UCSD-AML1 (cell line): ENCODE measurements around the gene BICD2.
A peak's percentile ranks its signal among the peaks of the same experiment; 100 is the strongest.

ENCODE experiments used
- DNase-seq: peaks from one replicate; lab custom pipeline; 2025; ENCODE audit not compliant: unreplicated experiment; lab: John Stamatoyannopoulos, UW

BICD2 gene

DNA sequence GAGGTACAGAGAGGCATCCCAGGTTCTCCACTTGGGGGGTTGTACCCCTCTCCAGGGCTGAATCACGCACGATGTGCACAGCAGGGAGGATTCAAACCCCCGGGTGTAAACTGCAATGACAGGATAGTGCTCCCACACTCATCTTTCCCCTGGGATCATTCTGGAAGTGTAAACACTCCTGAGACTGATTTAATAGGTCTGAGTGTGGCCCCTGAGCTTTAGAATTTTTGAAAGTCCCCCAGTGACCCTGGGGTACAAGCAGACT, 16.5 kb downstream of the BICD2 start:
- DNase-seq: no peak

DNA sequence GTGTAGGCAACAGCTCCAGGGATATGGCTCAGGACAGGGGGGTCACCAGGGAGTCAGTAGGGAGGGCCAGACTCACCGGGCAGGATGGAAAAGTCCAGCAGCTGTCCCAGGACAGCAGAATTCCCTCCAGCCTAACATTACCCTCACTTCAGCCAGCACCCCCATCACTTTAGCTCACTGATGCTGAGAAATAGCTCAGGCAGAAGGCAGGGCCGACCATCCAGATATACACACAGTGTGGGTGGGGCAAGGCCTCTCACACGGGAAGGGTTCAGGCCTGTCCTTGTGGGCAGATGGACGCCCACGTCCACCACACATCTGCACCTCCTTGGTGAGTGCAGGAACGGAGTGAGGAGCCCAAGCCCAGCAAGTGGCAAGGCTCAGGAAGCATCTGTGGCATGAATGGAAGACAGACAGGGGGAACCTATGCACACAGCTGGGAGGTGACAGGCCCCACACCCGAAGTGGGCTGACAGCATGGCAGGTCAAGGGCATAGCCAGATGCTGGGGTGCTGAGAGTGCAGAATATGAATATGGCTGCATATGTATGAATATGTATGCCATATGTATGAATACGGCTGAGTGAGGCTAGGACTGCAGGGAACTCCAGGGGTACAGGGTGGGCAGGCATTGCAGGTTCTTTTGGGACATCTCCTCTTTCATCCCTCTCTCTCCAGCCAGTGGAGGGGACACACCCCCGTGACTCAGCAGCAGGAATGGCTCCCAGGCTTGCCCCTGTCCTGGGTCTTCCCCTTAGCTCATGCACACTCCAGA, 17.0 kb downstream of the BICD2 start:
- peak; percentile 33 for DNase-seq

DNA sequence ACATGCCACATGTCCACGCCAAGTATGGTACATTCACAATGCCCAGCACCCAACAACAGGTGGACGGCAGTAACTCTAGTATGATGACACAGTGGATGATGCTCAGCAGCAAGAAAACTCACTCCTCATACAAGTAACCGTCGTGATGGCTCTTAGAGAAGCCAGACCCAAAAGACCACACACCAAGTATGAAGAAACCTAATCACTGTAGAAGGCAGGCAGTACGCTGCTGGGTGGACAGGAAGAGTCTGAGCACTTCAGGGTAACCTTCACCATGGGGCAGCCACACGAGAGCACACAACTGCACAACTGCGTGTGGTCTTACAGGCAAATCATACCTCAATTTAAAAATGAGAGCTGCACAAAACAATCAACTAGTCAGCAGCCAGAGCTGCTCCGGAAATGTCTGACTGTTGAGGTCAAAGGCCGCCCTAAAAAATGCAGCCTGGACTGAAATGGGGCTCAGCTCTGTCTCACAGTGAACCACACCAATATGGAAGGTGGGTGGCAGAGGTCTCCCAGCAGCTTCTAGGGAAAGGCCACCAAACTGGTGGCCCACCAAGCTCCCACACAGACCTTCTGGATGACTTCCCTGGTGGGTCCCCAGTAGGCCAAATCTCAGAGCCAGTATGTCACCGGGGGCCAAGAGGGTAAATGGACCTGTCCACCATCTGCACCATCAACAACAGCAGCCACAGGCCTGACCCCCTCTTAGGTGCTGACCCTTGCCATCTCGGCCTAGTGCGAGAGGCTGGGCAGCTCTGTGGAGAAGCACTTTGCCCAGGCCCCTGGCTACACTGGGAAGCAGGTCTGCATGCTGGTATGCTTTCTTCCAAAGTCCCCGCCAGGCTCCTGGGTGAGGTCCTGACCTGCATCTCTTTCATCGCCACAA, 17.8 kb downstream of the BICD2 start:
- no peak for DNase-seq

DNA sequence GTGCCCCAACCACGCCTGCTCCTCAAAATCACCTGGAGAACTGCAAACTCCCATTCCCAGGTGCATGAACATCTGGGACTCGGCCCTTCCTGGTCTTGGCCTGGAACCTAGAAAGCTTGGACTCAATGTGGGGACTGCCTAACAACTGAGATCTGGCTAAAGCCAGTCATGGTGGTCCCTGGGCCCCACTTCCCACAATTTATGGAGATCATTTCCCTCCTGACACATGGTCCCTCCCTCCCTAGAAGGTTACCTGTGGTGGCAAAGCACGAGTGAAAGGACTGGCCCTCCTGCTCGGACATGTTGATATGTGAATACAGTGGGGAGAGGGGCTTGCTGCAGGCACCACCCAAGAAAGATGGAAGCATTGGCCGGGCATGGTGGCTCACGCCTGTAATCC, 18.8 kb downstream of the BICD2 start:
- DNase-seq: no peak

DNA sequence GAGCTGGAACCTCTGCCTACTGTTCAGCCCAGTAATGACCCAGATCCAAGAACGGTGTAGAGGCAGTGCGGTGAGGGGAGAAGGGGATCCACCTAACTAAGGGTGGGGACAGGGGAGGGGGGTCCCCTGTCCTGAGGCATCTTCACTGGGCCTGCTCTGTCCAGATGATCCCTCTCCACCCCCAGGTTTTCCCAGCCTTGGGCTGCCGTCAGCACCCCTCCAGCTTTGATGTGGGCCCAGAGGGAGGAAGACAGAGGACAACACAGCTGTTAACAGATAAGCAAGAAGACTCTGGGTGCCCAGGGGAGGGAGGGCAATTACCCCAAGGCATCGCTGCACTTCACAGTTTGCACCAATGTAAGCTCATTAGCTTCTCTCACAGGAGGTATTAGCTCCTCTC, 19.3 kb downstream of the BICD2 start:
- DNase-seq: no peak

DNA sequence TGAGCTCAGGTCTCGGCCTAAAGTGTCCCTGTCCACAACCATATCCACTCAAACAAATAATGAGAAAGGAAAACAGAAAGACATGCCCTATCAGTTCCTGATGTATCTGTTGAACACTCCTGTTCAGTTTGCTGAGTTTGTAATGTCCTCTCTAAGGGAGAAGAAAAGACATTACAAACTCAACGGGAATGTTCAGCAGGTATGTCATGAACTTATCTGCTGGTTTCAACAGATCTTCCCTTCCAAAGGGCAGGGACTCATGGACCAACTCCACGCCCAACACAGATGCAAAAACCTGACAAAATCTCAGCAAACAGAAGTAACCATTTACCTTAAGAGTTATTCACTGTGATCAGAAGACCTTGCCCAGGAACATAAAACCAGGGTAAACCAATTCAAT, 23.7 kb downstream of the BICD2 start:
- no peak for DNase-seq

DNA sequence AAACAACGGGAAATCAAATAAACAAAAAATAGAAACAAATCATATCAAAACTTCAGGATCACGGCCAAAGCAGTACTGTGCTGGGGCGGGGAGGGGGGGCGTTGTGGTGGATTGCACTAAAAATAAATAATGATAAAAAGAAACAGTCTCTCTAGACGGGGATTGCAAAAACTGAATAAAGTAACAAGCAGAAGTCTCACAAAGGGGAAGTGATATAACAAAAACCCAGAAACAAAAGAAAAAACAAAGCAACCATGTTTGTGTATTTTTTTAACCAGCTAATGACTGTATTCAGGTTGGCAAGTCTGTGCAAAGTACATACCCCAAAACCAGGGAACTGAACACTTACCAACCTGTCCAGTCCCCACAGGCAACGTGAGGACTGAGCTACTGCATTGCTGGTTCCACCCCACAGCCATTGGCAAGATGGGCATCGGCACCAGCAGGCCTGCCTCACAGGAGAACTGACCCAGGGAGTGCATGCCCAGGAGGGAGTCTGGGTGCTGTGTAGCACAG, 24.1 kb downstream of the BICD2 start:
- peak; percentile 30 for DNase-seq

DNA sequence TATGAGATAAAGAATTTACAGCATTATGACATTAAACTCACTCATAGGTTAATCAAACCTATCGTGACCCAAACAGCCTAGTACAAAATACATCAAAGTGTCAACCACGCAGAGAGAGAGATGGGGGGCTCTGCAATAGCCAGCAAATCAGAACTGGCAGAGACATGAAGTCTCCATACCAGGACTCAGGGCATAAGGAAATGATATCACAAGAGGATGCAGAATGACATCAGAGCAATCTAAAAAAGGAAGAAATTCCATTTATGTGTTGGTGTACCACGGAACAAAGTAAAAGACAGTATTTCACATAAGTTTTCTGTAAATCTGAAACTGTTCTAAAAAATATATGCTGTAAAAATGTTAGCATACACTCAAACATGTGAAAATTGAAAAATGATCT, 24.6 kb downstream of the BICD2 start:
- DNase-seq: no peak

DNA sequence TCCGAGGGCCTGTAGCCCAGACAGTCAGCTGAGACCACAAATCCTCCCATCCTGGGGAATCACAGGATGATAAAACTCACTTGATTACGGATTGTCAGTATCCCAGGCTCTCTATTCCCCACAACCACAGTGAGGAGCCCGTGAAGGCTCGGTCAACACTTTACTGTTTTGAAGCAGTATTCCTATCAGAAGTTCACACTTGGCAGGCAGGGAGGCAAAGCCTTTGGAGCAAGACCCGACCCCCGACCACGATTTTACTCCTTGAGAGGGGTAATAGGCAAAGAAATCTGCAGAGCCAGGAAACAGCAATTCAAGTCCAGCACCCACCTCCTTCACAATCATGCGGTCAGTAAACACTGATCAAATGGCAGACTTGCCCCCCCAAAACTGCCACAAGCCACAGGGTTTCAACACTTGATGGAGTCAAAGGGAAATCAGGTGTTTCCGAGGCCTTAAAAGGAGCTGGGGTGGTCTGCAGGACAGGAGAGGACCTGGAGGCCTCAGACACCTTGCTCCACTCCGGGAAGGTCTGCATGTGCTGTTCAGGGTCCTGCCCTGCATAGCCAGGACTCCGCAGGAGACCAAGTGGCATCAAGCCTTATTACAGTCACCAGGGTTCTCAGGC, 25.2 kb downstream of the BICD2 start:
- no peak for DNase-seq

DNA sequence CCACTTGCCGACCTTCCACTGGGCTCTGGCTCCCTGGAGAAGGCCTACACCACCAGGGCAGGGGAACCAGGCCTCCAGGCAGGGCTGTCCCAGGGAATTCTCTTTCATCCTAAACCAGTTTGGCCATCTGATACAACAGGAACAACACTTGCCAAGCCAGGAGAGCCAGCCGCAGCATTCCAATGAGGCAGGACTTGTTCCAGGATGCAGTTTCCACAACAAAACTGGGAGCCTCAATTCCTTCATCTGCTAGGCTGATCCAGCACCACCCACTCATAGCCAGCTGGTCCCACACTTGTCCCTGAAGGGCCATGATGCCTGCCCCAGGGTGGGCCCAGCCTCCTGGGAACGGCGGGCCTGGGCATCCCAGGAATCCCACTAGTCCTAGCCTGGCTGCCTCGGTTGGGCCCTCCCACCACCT, 26.0 kb downstream of the BICD2 start:
- no peak for DNase-seq

DNA sequence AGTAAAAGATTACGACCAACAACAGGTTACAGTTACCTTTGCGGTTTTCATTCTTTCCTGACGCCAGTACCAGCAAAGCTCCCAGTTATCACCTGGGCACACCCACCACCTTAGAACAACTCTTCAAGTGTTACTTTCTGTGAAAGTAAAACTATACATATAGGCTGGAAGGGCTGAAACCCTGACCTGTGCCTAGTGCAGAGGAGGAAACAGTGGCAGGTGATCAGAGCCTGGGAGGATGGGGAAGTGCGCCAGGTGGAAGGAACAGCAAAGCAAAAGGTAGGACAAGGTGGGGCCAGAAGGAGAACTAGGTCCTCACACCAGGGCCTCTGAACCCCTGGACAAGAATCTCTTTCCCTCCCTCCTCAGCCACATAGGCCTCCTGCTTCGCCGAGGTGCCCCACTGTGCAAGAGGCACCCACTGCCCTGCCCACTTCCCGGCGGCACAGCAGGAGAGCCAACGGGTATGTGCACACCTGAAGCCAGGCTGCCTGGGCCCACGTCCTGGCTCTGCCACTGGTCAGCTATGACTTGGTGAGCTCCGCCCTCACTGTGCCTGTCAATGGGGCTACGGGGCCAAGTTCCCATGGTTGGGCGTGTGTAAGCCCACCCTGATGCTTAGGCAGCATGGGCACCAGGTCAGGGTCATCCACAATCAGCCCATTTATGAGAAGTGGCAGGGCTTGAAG, 26.9 kb downstream of the BICD2 start:
- DNase-seq: no peak

DNA sequence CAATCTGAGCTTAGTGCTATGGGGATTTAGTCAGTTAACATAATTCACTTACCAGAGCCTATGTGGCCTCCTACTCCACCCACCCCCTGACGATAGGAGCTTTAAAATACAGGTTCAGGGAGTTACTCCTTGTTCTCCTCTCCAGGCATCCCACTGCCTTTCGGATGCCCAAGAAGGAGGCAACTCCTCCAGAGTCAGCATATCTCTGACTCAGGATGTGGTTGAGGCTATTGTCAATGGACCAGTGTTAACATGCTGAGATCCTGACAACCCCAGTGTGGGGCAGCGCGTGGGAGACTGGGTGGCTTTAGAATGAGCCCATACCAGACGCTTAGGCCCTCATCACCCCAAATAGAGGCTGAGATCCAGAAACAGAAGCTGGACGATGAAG, 27.4 kb downstream of the BICD2 start:
- DNase-seq: no peak

DNA sequence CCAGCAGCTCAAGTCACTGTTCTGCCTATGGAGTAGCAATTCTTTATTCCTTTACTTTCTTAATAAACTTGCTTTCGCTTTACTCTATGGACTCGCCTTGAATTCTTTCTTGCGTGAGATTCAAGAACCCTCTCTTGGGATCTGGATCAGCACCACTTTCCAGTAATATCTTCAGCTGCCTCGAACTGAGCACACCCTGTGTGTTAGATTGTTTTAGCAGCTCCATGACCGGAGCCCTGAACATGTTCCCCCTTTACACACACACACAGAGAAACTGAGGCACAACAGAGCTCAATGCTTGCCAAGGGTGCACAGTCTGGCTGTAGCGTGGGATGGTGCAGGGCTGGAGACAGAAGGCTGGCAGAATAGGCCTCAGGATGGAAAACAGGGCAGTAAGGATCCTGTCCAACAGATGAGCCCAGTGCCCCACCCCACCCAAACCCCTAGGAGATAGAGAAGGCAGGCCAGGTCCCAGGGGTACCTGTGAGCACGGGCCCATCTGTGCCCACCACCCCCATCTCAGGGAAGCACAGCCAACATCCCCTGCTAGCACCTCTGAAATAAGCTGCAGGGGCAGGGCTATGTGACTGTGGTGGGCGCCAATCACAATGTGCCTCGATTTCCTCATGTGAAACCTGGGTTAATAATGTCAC, 27.9 kb downstream of the BICD2 start:
- no peak for DNase-seq

DNA sequence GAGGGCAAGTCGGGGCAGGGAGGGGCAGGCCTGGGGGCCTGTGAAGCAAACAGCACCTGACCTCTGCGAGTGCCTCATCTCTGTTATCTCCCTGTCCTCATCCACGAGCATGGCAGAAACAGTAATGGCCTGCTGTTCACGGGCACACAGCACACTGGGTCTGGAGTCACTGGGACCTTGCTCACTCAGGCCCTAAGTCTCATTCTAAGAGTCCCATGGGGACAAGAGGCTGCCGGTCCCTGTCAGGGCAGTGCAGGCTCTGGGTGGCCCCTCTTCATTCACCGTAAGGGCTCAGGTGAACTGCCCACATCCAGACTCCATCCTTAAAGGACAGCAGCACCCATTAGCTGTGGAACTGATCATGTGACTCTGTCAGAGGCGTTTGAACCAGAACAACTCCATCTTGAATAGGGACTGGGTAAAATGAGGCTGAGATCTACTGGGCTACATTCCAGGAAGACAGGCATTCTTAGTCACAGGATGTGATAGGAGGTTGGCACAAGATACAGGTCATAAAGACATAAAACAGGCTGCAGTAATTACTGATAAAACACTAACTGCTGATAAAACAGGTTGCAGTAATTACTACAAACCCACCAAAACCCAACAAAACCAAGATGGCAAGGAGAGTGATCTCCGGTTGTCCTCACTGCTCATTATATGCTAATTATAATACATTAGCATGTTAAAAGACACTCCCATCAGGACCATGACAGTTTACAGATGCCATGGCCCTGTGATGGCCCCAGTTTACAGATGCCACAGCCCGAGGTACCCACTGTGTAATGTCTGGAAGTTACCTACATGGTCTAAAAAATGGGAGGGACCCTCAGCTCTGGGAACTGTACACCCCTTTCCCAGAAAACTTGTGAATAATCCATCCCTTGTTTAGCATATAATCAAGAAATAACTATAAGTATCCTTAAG, 28.7 kb downstream of the BICD2 start:
- DNase-seq: no peak

DNA sequence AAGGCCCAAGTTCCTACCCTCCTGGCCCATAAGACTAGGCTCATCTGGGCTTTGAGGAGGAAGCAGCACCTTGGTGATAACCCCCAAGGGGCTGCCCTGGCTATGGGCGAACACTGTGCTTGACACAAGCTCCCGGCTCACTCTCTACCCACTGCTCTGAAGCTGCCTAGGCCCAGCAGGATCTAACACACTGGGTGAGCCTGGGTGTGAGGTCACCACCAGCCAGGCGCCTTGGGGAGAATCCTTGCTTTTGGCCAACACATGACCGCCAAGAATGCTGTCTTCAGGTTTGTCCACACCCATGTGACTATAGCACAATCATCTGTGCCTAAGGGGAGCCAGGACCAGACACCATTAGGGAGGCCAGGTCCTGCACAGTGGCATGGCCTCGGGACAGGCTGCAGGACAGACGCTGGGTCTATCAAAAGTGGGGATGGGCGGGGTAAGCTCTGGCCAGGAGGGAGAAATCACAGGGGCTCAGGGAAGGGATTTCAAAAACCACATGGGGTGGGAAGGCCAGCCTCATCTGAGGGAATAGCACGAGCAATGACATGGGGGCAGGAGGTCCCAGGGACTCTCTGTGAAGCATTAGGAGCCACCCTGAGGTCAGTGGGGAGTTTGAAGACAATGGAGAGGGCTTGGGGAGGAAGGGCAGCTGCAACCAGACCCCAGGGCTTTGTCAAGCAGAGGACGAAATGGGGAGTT, 29.6 kb downstream of the BICD2 start:
- no peak for DNase-seq

DNA sequence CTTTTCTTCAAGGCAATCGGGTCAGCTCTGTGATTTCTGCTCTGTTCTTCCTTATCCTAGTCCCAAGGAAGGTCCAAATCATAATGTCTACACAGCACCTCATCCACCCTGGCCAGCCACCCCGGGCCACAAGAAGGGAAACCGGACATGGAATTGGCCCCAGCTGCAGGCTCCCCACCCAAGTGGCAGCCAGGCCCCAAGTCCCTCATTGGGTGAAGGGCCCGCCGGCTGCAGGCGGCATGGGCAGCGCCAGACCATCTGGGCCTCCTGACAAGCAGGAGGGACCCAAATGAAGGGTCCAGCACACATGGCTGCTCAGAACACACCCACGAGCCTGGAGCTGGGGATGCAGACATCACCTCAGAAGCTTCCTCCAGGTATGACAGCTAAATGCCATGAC, 33.7 kb downstream of the BICD2 start:
- no peak for DNase-seq

DNA sequence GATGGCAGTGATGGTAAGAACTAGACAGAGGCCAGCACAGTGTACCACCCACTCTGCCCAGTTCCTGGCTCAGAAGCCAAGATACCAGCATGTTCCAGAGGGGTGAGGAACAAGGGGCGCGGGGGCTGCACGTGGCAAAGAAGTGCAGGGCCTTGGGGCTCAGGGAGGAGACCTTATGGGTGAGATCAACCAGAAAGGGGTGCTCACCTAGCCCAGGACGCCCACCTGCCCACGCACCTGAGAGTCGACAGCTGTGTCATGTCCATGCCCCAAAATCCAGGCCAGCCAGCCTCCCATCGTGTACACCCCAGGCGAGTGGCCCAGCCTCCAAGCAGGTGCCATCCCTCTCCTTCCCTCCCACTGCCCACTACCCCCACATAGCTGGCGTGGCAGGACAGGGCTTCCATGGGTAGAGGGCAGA, 34.9 kb downstream of the BICD2 start:
- DNase-seq: no peak

DNA sequence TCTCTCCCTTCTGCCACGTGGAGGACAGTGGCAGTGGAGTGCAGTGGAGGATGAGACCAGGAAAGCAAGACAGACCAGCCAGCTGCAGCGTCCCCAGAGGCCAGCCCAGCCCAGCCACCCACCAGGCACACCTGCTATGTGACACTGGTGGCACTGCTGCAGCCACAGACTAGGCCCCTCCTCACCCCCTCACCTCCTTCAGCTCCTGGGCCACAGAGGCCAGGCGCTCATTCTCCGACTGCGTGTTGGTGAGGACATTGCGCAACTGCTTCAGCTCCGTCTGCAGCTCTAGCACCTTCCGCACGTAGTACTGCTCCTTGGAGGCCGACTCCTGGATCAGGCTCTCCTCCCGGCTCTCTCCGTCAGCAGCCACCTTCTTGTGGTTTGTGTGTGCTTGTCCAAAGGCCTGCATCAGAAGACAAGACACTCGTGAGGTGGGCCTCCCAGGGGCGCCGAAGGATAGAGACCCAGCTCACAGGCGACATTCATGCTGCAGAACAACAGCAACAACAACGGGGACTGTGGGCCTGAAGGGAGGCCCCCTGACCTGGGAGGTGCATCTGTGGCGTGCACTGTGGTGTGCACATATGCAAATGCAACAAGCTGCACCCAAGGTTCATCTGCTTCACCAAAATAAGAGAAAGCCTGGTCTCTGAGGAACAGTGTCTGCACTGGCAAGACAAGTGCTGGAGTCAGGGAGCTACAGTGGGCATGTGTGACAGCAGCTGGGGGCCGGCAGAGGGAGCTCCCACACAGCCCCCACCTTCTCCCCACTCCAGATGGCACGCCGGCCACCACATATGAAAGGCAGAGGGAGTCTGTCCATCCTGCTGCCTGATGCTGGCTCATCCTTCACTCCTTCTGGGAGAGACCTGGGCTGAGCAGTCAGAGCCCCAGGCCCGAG, 35.5 kb downstream of the BICD2 start:
- no peak for DNase-seq
